HG02885 (cell line): Measurements from ENCODE around the gene TBL1XR1.
A peak's percentile ranks its signal among the peaks of the same experiment; 100 is the strongest.
"Not testable (repeated sequence)": the region's sequence is repeated elsewhere in the genome, so short reads cannot be mapped to it uniquely, and the experiment has no call there.

Experiments
- ATAC-seq: cut with Tn5 transposase; IDR thresholded peaks from one replicate; pipeline ENCODE4 v1.9.1; 2021; ENCODE audit warnings: mild to moderate bottlenecking; ENCODE audit not compliant: unreplicated experiment, poor library complexity

TBL1XR1 gene

GRCh38 chr3:177145954-177146353 is 51.3 kb downstream of the TBL1XR1 start:
- no peak for ATAC-seq

GRCh38 chr3:177145381-177145780 is 51.9 kb downstream of the TBL1XR1 start:
- ATAC-seq = peak; percentile 30

- ATAC-seq = peak; percentile 58
Observed at GRCh38 chr3:177144922-177145321, 52.4 kb downstream of the TBL1XR1 start.

GRCh38 chr3:177141899-177142646 is 55.2 kb downstream of the TBL1XR1 start:
- ATAC-seq = no peak

- no peak for ATAC-seq
Observed at GRCh38 chr3:177141471-177141870, 55.8 kb downstream of the TBL1XR1 start.

GRCh38 chr3:177139220-177139619 is 58.1 kb downstream of the TBL1XR1 start:
- not testable (repeated sequence) for ATAC-seq

GRCh38 chr3:177137774-177138705 is 59.2 kb downstream of the TBL1XR1 start:
- ATAC-seq = no peak

GRCh38 chr3:177136741-177137140 is 60.5 kb downstream of the TBL1XR1 start:
- ATAC-seq = no peak

- no peak for ATAC-seq
Observed at GRCh38 chr3:177135841-177136492, 61.3 kb downstream of the TBL1XR1 start.

- no peak for ATAC-seq
Observed at GRCh38 chr3:177134816-177135210, 62.5 kb downstream of the TBL1XR1 start.

- ATAC-seq = no peak
Observed at GRCh38 chr3:177133860-177134815, 63.1 kb downstream of the TBL1XR1 start.

- no peak for ATAC-seq
Observed at GRCh38 chr3:177131927-177132636, 65.2 kb downstream of the TBL1XR1 start.

GRCh38 chr3:177127008-177127407 is 70.3 kb downstream of the TBL1XR1 start:
- no peak for ATAC-seq

- no peak for ATAC-seq
Observed at GRCh38 chr3:177126015-177126773, 71.1 kb downstream of the TBL1XR1 start.

- ATAC-seq = no peak
Observed at GRCh38 chr3:177124882-177125281, 72.4 kb downstream of the TBL1XR1 start.

GRCh38 chr3:177123822-177124221 is 73.5 kb downstream of the TBL1XR1 start:
- ATAC-seq = no peak

GRCh38 chr3:177122183-177122856 is 75.0 kb downstream of the TBL1XR1 start:
- no peak for ATAC-seq

GRCh38 chr3:177119829-177120228 is 77.5 kb downstream of the TBL1XR1 start:
- no peak for ATAC-seq
